ENCODE data around the gene RPL36A. TPM values are rescaled to one million over a fixed set of nuclear protein-coding genes. Genes with fewer than 3 reads are reported as not detected.
A peak's percentile ranks its signal among the peaks of the same experiment; 100 is the strongest.

RPL36A gene
- 1,000 to 10,000 TPM in 3 of 4 donors, 100 to 1,000 TPM in 1; 980 to 1,573 (median 1,128) TPM for polyA plus RNA-seq (ENCODE audit: insufficient read length in 4 of 4)

DNA sequence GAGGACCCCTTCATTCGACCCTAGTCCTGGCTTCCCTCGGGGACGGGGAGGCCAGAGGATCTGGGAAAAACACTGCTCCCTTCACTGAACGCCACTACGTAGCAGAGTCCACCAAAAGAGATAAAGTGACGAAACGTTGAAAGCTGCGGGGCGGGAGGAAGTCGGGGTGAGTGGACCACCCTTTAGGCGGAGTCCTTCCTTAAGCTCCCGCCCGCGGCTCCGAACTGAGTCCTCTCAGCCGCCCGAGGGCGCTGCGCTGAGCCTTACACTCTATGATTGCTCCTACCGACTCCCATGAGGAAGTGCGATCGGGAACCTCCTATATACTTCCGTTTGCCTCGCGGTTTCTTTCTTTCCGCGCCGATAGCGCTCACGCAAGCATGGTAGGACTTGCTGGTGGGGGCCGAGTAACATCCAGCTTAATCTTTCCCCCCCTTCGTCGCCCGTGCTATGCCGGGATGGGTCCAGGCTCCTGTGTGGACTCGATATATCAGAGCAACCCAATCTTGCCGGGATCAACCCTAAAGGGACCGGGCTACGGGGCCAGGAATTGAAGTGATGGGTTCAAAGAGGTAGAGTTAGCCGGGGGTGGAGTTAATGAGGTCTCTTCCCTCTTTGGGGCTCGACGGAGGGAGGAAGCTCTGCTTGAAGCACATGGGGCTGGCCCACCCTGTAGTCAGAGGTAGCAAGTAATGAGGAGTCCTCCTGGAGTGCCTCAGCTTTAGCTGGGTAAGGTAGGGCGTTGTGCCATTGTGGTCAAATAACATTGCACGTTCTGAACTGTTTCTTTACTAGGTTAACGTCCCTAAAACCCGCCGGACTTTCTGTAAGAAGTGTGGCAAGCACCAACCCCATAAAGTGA is at the start of gene RPL36A:
RPL36A (plus strand) TSS at position 348 of the 862 bp plus-strand sequence; CDS start at position 381, 33 bp downstream.
- DNase-seq (ENCODE audit: low read depth in 4 of 4, low spot score in 2 of 4): peak in 3 of 4 donors; percentile 55 to 82 (median 58)

- DNase-seq (ENCODE audit: low read depth in 4 of 4, low spot score in 2 of 4): no peak
Observed at GRCh38 chrX:101347859-101348451, 42.9 kb upstream of the RPL36A start.

DNA sequence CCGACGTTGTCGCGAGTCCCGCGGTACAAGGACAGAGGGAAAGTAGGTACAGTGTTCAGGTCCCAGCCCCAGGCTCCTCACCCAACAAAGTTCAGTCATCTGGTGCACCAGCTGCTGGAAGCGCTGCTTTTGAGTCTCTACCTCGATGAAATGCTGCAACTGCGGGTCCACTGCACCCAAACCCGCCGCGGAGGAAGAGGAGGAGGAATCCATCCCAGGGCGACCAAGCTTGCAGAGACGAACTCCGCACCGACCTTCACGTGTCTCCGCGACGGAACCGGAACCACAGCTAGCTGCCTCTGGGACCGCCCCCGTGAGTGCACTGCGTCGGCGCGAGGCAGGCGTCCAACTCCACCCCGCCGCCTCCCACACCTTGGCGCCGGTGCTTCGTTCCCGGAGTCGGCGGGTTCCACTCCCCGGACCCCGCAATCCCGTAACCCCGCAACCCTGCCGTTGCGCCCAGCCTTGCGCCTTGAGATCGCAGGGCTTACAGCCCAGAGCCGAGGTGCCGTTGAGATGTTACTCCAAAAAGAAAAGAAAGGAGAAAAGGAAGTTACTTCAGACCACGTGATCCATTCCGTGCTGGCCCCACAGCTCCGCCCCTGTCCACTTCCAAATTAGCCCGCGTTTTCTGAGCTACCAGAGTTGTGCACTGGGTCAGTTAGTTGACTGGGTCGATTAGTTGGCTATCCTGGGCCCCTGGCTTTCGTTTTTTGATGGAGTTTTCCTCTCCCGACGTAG is 42.2 kb upstream of the RPL36A start, which contains the start of gene TIMM8A:
TIMM8A (minus strand) TSS at position 291 of the 741 bp plus-strand sequence; CDS start at position 213, 78 bp downstream.
- DNase-seq (ENCODE audit: low read depth in 4 of 4, low spot score in 2 of 4): peak; percentile 36 to 52 (median 48)

DNA sequence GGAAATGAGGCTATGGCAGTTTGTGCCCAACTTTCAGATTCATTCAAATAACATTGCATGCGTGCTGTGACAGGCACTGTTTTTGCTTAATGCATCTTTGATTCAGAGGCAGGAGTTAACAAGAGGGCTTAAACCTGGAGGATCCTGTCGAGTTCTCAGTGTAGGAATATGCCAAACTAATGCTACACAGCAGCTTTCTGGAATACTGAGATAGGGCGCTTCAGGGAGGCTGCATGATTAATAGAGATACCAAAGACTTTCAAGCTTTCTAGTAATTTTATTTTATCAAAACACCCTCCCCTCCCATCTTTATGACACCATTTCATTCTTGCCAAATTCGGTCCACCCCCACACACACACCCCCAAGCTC is 41.6 kb upstream of the RPL36A start:
- no peak for DNase-seq (ENCODE audit: low read depth in 4 of 4, low spot score in 2 of 4)

GRCh38 chrX:101357166-101357795 is 33.5 kb upstream of the RPL36A start:
- DNase-seq (ENCODE audit: low read depth in 4 of 4, low spot score in 2 of 4): no peak

DNA sequence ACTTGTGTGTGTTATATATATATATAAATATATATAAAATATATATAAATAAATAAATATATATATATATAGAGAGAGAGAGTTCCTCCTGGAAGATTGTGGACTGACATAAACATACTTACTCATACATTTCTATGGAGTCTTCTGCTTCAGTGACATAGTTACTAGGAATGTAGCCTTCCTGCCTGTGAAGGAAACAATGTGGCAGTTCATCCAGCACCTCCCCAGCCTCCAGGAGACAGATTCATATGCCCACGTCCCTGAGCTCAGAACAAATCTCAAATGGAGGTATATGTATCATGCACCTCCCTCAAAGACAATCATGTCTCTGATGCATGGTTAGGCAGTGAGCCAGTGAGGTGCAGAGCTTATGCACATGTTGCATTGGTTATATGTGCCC is 30.8 kb upstream of the RPL36A start:
- no peak for DNase-seq (ENCODE audit: low read depth in 4 of 4, low spot score in 2 of 4)

GRCh38 chrX:101360390-101360789 is 30.4 kb upstream of the RPL36A start:
- no peak for DNase-seq (ENCODE audit: low read depth in 4 of 4, low spot score in 2 of 4)

- DNase-seq (ENCODE audit: low read depth in 4 of 4, low spot score in 2 of 4): no peak
Observed at GRCh38 chrX:101362116-101362515, 28.7 kb upstream of the RPL36A start.

DNA sequence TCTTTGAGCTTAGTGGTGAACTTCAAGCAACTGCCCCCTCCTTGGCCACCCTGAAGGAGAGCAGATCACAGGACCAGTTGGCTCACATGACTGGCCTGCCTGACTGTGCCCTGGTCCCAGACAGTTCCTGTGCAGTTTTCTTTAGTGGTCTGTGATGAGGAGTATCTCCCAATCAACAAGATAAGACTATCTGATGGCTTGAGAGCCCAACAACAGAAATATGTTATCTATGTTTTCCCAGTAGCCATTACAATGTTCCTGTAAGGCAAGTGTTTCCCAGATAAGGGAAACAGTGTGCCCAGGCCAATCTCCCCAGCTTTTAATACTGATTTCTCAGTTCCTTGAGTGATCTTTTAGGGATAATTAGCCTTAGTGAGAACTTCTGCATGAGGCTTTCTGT is 28.1 kb upstream of the RPL36A start:
- DNase-seq (ENCODE audit: low read depth in 4 of 4, low spot score in 2 of 4): no peak

DNA sequence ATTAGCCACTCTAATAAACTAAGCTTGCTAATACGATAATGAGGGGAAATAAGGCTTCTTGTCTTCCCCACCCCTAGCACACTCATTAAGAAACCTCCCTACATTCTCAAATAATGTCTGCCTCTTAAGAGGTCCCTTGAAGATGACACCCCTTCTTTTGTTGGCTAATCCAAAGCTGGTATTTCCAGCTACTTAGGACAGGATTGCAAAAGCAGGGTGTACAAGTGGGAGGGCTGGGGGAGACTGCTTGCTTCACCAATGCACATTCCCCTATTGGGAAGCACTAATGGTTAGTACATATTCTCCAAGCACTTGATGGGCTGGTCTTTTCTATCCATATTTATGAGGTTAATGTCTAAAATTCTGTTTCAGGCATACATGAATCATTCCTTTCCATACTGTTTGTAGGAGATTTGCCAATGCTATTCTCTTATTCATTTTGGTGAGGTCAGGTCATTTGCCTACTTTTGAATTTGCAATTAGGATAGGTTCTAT is 25.5 kb upstream of the RPL36A start:
- no peak for DNase-seq (ENCODE audit: low read depth in 4 of 4, low spot score in 2 of 4)

DNA sequence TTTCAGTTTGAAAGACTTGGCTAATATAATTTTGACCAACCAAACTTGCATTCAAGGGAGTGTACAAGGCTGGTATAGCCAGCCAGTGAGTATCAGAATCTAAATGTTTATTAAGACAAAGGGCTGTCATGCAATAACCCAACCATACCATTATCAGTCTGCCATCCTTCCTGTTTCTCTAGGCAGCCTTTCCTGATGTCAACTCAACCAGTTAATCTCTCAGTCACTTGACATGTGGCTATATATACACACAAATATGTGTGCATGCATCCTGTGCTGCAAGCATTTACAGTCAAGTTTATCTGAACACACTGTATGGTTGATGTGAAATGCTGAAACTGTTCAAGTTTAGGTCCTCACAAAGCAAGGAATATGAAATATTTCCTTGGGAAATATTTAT is 22.0 kb upstream of the RPL36A start:
- DNase-seq (ENCODE audit: low read depth in 4 of 4, low spot score in 2 of 4): no peak

- DNase-seq (ENCODE audit: low read depth in 4 of 4, low spot score in 2 of 4): no peak
Observed at GRCh38 chrX:101369687-101370086, 21.1 kb upstream of the RPL36A start.

DNA sequence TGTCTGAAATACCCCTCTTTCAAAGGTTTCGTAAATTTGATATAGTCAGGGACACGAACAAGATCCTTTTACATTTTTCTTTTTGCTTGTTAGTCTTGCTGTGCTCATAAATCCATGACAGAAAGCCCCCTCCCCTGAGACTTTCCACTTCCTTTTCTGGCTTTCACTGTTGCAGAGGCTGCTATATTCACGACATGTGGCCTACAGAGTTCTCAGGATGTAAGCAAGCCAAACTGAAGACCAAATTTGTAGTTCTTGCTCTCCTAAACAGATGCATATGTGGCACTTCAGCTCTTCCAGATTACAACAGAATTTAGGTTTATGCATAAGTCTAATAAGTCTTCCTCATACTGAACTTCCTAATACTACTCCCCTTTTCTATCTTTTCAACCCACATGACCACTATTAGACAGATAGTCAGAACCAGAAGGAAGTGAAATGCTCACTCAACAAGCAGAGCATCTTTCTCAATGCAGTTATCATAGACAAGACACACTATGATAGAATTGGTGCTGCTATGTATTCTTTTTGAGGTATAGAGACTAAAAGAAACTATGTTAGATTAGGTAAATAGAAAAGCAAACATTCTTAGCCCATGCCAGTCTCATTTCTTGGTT is 19.8 kb upstream of the RPL36A start:
- no peak for DNase-seq (ENCODE audit: low read depth in 4 of 4, low spot score in 2 of 4)

DNA sequence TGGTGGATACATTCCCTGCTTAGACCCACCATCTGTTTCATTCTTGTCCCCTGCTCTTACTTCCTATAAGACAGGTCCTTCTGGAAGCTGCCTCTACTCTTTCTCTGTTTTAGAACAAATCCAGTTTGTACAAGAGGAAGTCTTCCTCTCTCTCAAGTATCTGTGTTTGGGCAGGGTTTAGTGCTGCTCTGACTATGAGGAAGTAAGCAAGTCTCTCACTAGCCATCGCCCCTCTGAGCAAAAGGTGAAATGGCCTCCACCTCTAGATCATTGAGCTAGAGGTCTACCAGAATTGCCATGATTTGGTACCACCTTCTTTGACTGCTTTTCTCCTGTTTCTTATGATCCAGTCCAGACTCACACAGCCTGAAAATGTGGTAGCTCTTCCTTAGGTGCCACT is 13.3 kb upstream of the RPL36A start:
- no peak for DNase-seq (ENCODE audit: low read depth in 4 of 4, low spot score in 2 of 4)

DNA sequence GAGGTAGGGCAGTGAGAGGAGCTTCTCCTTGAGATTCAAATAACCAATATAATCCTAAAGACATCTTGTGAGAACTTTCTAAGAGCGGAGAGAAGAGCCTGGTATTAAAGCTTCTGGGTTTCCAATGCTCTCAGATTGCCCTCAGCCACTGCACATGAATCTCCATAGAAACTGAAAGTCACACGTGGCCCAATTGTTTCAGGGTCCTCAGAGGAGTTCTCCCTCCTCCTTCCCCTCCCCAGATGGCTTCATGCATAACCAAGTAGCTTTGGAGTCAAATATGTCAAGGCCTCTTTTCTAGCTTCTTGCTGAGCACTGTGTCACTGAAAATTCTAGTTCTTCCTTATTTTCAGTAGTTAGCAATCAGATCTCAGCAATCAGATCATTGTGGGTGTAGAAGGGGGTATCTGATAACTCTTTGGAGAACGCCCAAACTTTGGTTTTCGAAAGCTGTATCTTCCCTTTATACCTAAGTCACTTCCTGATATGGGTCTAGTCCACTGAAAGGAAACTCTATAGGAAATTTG is 7.1 kb upstream of the RPL36A start:
- DNase-seq (ENCODE audit: low read depth in 4 of 4, low spot score in 2 of 4): no peak

GRCh38 chrX:101385026-101385684 is 5.7 kb upstream of the RPL36A start:
- DNase-seq (ENCODE audit: low read depth in 4 of 4, low spot score in 2 of 4): no peak

DNA sequence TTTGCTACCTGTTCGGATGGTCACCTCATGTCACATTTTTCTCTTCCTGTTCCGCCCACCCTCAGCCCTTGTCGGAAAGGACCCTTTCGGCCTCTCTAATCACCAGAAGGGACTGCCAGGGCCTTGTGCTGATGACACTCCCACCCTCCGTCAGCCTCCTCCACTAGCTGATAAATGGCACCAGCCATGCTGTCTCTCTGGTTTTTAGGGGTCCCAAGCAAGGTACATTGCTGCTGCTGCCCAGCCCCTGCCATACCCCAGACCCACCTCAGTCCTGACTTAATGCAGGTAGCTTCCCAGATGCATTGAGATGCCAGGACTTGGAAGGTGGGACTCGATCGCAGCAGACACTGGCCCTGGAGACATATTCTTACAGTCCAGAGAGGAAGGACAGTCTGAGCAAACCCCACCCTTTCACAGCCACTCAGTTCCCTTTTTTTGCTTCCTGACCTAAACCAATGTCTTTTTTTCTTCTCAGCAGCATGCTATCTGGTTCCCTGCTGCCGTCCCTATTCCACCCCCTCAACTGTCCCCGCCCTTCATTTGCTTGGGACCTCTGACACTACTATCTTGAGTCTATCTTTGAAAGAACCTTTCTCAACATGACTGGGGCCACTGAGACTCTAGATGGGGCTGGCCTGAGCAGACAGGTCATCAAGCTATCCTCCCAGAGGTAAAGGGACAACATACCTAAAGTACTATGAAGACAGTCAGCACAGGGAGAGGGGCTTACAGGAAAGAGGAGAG is 4.8 kb upstream of the RPL36A start, which contains the start of gene BTK:
BTK (minus strand) TSS at position 397 of the 747 bp plus-strand sequence. CDS start 10,907 bp downstream, outside the sequence.
- DNase-seq (ENCODE audit: low read depth in 4 of 4, low spot score in 2 of 4): no peak

GRCh38 chrX:101386542-101386885 is 4.3 kb upstream of the RPL36A start:
- DNase-seq (ENCODE audit: low read depth in 4 of 4, low spot score in 2 of 4): no peak

GRCh38 chrX:101388604-101389003 is 2.2 kb upstream of the RPL36A start:
- no peak for DNase-seq (ENCODE audit: low read depth in 4 of 4, low spot score in 2 of 4)

Measured in left renal cortex interstitium (tissue), 4 donors.